Measurements from ENCODE around the gene NAA80. TPM values are rescaled to one million over a fixed set of nuclear protein-coding genes. Genes with fewer than 3 reads are reported as not detected.
A peak's percentile ranks its signal among the peaks of the same experiment; 100 is the strongest.

Gene NAA80
- total RNA-seq, 1 experiment from 2014 or later = 6.0 TPM

DNA sequence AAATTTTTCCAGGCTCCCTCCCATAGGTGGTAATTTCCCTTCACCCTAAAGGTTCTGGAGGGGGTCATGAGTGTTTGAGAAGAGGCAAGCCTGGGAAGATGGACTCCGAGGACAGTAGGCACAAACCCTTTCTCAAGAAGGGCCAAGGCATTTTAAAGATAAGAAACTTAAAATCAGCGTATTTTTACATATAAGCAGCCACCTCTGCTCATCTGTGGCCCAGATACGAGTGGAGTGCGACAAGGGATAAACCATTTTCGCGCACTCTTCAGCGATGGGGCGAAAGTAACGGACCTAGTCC, 40.9 kb upstream of the NAA80 start:
- Histone ChIP-seq H3T11ph (ENCODE audit: low read length) (no peak overlapping the region), H3K4me1 (ENCODE audit: insufficient read depth, low read length) (no peaks in the 10 kb centered on the region; the same call in 1 of the 2 replicates), H4K20me1 (ENCODE audit: control insufficient read depth, insufficient read depth, insufficient read length) (no peaks in the 10 kb centered on the region), H4K8ac (replicated peaks; ENCODE audit: insufficient read length, low read depth, low read length) (no peak overlapping the region), H3K9me3 (ENCODE audit: control insufficient read depth, low read depth, low read length) (no peaks in the 10 kb centered on the region), H3K14ac (ENCODE audit: insufficient read depth, low read length) (no peak overlapping the region), H2BK12ac (ENCODE audit: insufficient read length, low read depth, low read length) (no peak overlapping the region), H2BK120ac (ENCODE audit: low read depth, low read length, poor library complexity, severe bottlenecking) (no peak overlapping the region), H3K79me2 (ENCODE audit: insufficient read depth, low read length) (peaks cover 5% of the 10 kb centered on the region; the same call in 1 of the 2 replicates), H2BK15ac (ENCODE audit: low read depth, low read length) (no peak overlapping the region), H3K27me3 (ENCODE audit: insufficient read depth, low read length) (peaks cover 18% of the 10 kb centered on the region; the same call in 1 of the 2 replicates), H3K79me1 (ENCODE audit: insufficient read depth, low read depth, low read length, poor library complexity, severe bottlenecking) (no peaks in the 10 kb centered on the region), H3K56ac (ENCODE audit: insufficient read length, low read depth, low read length) (no peak overlapping the region), H2BK5ac (ENCODE audit: insufficient read length, low read length) (no peak overlapping the region), H3K23ac (ENCODE audit: insufficient read length, low read depth, low read length) (no peak overlapping the region), H3K4ac (ENCODE audit: low read depth, low read length) (no peak overlapping the region), H2AFZ (ENCODE audit: low read length) (no peak overlapping the region), H3K18ac (ENCODE audit: insufficient read length, low read depth, low read length) (no peak overlapping the region), H3K4me2 (ENCODE audit: insufficient read depth, insufficient read length, low read length) (peak overlapping the region; percentile 61), H4K91ac (ENCODE audit: insufficient read length, low read depth, low read length) (no peak overlapping the region), H3K27ac (ENCODE audit: insufficient read length, low read depth, low read length) (no peak overlapping the region), H3K23me2 (ENCODE audit: insufficient read length, low read depth, low read length, poor library complexity, severe bottlenecking) (peaks cover 24% of the 10 kb centered on the region), H4K5ac (ENCODE audit: insufficient read length, low read depth, low read length) (no peak overlapping the region), H3K9ac (ENCODE audit: extremely low read depth, insufficient read length, low read length) (no peak overlapping the region), H2AK5ac (ENCODE audit: insufficient read length, low read length) (no peak overlapping the region), H2BK20ac (ENCODE audit: low read depth, low read length, poor library complexity, severe bottlenecking) (no peak overlapping the region)
- no peak for DNase-seq
- Mint-ChIP-seq H3K4me1 (peaks cover 24 to 36% of the 10 kb centered on the region in 2 experiments), H3K27me3 (ENCODE audit: low read depth) (peaks cover 64% of the 10 kb centered on the region), H3K9me3 (no peaks in the 10 kb centered on the region; a peak in 1 of 5 replicates), H3K36me3 (ENCODE audit: insufficient read depth in 1 of 3, low read depth in 3 of 3) (peaks cover 0 to 2% (median 0%) of the 10 kb centered on the region in 3 experiments; a peak in 4 of 7 replicates), H3K4me3 (peak overlapping the region; percentile 33 to 63; a peak in 4 of 5 replicates), H3K27ac (no peak overlapping the region)
- no peak for TF ChIP-seq CTCF (conservative IDR thresholded peaks at IDR 0.05)
- no CpG with 5 or more reads among the region's 9 CpGs for WGBS (ENCODE audit: extremely low coverage, insufficient read length, low lambda C conversion rate)

Measured in H9 (cell line).